Right lobe of liver (tissue), 4 donors: ENCODE results near the gene POC1B.

Experiments
- POLR2A ChIP-seq: fragments of 450-650 bp; IDR thresholded peaks from one replicate; pipeline ENCODE4 v1.6.1; 2017; ENCODE audit warnings: antibody characterized with exemption, mild to moderate bottlenecking
- TF ChIP-seq, protein P1 (sequence below), 4 donors: fragments of 200-600 bp in 3 of 4; fragments of 450-650 bp in 1 of 4; IDR thresholded peaks; one replicate each; pipeline versions ENCODE4 v1.5.1 to v1.8.0; 2016 to 2022; ENCODE audit warnings: antibody characterized with exemption in 4 of 4, mild to moderate bottlenecking in 2 of 4
- donor health status: DM: no; HTN: no; CAD: no.
- donor health status: DM: no; HTN: no; CAD: no.
- donor health status: DM: no; HTN: yes; CAD: no.

DNA sequence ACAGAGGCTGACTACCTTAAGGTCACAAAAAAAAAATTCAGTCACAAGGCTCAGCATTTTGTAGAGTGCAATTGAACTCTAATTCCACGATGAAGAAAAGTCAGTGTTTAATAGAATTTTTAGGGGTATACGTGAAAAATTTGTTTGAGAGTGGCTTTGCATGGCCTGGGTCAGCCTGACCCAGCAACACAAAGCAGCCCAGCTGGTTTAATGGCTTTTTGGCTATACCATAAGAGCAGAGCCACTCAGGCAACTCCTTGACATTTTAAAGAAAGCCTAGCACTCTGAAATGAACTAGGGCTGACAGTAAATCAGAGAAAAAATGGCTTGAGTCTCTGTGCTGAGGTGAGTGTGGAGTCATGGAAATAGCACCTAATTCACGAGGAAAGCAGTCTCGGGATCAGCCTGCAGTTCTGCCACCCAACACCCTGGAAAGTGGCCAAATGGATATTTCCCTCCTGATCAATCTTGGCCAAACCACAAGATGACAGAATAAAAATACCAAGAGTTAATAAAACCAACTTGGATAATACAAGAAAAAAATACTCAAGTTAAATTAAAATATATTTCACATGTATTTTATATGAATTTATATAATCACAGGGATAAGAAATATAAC is 60.8 kb downstream of the POC1B start:
- TF ChIP-seq, protein P1, sequence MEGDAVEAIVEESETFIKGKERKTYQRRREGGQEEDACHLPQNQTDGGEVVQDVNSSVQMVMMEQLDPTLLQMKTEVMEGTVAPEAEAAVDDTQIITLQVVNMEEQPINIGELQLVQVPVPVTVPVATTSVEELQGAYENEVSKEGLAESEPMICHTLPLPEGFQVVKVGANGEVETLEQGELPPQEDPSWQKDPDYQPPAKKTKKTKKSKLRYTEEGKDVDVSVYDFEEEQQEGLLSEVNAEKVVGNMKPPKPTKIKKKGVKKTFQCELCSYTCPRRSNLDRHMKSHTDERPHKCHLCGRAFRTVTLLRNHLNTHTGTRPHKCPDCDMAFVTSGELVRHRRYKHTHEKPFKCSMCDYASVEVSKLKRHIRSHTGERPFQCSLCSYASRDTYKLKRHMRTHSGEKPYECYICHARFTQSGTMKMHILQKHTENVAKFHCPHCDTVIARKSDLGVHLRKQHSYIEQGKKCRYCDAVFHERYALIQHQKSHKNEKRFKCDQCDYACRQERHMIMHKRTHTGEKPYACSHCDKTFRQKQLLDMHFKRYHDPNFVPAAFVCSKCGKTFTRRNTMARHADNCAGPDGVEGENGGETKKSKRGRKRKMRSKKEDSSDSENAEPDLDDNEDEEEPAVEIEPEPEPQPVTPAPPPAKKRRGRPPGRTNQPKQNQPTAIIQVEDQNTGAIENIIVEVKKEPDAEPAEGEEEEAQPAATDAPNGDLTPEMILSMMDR (IDR thresholded peaks at IDR 0.05): no peak
- TF ChIP-seq POLR2A: no peak
